Activated T-cell treated with anti-CD3 and anti-CD28 coated beads, Interleukin-2, amount 50 U/mL, for 1 hour (primary cell): ENCODE data around the gene HS3ST6.
"Not testable (repeated sequence)": the region's sequence is repeated elsewhere in the genome, so short reads cannot be mapped to it uniquely, and the experiment has no call there.

Experiments used
- DNase-seq: peaks from one replicate; pipeline ENCODE4 v3.0.0-alpha.2; 2020

HS3ST6 gene

GRCh38 chr16:1918351-1919326 lies at the start of gene HS3ST6:
Gene HS3ST6 (minus strand): TSS chr16:1918415. CDS start chr16:1918323, 92 bp downstream.
- DNase-seq = no peak

GRCh38 chr16:1966460-1966859 lies 48.2 kb upstream of the HS3ST6 start, which contains the start of gene RNF151:
Gene RNF151 (plus strand): TSS chr16:1966856. CDS start chr16:1966882, 26 bp downstream.
- no peak for DNase-seq

- no peak for DNase-seq
Observed at GRCh38 chr16:1965396-1966001, 47.3 kb upstream of the HS3ST6 start.

- peak; percentile 97 for DNase-seq
Observed at GRCh38 chr16:1964506-1965395, 46.5 kb upstream of the HS3ST6 start, which contains the start of gene RPS2. Gene RPS2 (minus strand): TSS chr16:1964826. CDS start chr16:1964625, 201 bp downstream.

GRCh38 chr16:1963806-1964505 lies 45.7 kb upstream of the HS3ST6 start:
- DNase-seq = no peak

GRCh38 chr16:1962161-1963153 lies 44.2 kb upstream of the HS3ST6 start:
- DNase-seq = not testable (repeated sequence)

- no peak for DNase-seq
Observed at GRCh38 chr16:1961651-1962067, 43.4 kb upstream of the HS3ST6 start.

- DNase-seq = peak; percentile 41
Observed at GRCh38 chr16:1960665-1961630, 42.7 kb upstream of the HS3ST6 start.

- peak; percentile 96 for DNase-seq
Observed at GRCh38 chr16:1959269-1960039, 41.2 kb upstream of the HS3ST6 start, which contains the start of gene NDUFB10. Gene NDUFB10 (plus strand): TSS chr16:1959538. CDS start chr16:1959625, 87 bp downstream.

GRCh38 chr16:1958715-1959268 lies 40.6 kb upstream of the HS3ST6 start:
- no peak for DNase-seq

GRCh38 chr16:1958143-1958491 lies 39.9 kb upstream of the HS3ST6 start:
- DNase-seq = not testable (repeated sequence)

- not testable (repeated sequence) for DNase-seq
Observed at GRCh38 chr16:1957434-1958142, 39.4 kb upstream of the HS3ST6 start.

GRCh38 chr16:1953734-1954133 lies 35.5 kb upstream of the HS3ST6 start:
- no peak for DNase-seq

- no peak for DNase-seq
Observed at GRCh38 chr16:1950559-1950958, 32.3 kb upstream of the HS3ST6 start.

- no peak for DNase-seq
Observed at GRCh38 chr16:1950047-1950446, 31.8 kb upstream of the HS3ST6 start.

- DNase-seq = no peak
Observed at GRCh38 chr16:1949507-1949906, 31.3 kb upstream of the HS3ST6 start.

- no peak for DNase-seq
Observed at GRCh38 chr16:1947369-1947670, 29.1 kb upstream of the HS3ST6 start.
